K562 (cell line): ENCODE measurements around the gene CIAO2B. TPM values are rescaled to one million over a fixed set of nuclear protein-coding genes. Genes with fewer than 3 reads are reported as not detected.

ENCODE experiments used
- ATAC-seq: fragments of 200-7000 bp; cut with Tn5 transposase; 3 replicates; pipeline ENCODE4 v1.9.1; 2020; ENCODE audit warnings: moderate library complexity
- BruUV-seq: library from RNA; stranded (reverse); fragments of 400-500 nt; replicated peaks from 2 replicates; lab custom pipeline; 2021; lab: Mats Ljungman, UMichigan
- CTCF ChIA-PET: fragments of 300-600 bp; formaldehyde crosslinking; extraction: SDS; loops from one replicate; lab custom pipeline; 2021; ENCODE audit warnings: low intra/inter-chr PET ratio; lab: Yijun Ruan, JAX
- POLR2A ChIA-PET: fragments of 300-600, 350-650 bp; sonication (Branson Sonifier 250); formaldehyde crosslinking; extraction: SDS; loops from one replicate; lab custom pipeline; 2021; ENCODE audit warnings: antibody characterized with exemption, inconsistent platforms; lab: Yijun Ruan, JAX
- DNase-seq, 4 experiments: peaks; one replicate each; pipeline versions ENCODE4 v3.0.0 to v3.0.0-alpha.2; 2011 to 2018; ENCODE audit warnings: low spot score in 3 of 4, mixed read lengths in 3 of 4; ENCODE audit errors: extremely low read depth in 1 of 4
- FAIRE-seq: peaks from 2 replicates; lab custom pipeline; 2011; peaks lifted over from hg19 to GRCh38; lab: Jason Lieb, UNC
- H2AFZ ChIP-seq: 2 replicates; pipeline ENCODE4 v1.6.0; 2011; ENCODE audit warnings: low read depth, low read length, control low read depth, inconsistent platforms
- H3K27ac ChIP-seq: fragments of 200-600 bp; 3 replicates; pipeline ENCODE4 v1.8.0; 2011; ENCODE audit warnings: low read depth, mild to moderate bottlenecking, control low read depth, inconsistent platforms, low read length, moderate library complexity, mixed read lengths; ENCODE audit errors: extremely low read depth
- H3K27me3 ChIP-seq, 2 experiments: fragments of 300-600 bp in 1 of 2; 2 replicates in 1 of 2; 3 replicates in 1 of 2; pipeline versions ENCODE4 v1.6.0 to v1.8.0; 2011; ENCODE audit warnings: inconsistent platforms in 2 of 2, low read length in 2 of 2, mild to moderate bottlenecking in 1 of 2, mixed read lengths in 1 of 2, moderate library complexity in 1 of 2; ENCODE audit not compliant: control insufficient read depth in 2 of 2, insufficient read depth in 2 of 2
- H3K36me3 ChIP-seq: fragments of 300-600 bp; 3 replicates; pipeline ENCODE4 v1.8.0; 2011; ENCODE audit warnings: mild to moderate bottlenecking, low read length, inconsistent platforms; ENCODE audit not compliant: control insufficient read depth, insufficient read depth
- H3K4me1 ChIP-seq, 2 experiments: fragments of 200-600 bp in 1 of 2; replicated peaks in 1 of 2; 2 replicates in 1 of 2; 3 replicates in 1 of 2; pipeline versions ENCODE4 v1.5.1 to v1.8.0; 2011; ENCODE audit warnings: inconsistent platforms in 2 of 2, low read length in 2 of 2, mild to moderate bottlenecking in 1 of 2, mixed read lengths in 1 of 2, moderate library complexity in 1 of 2; ENCODE audit not compliant: control insufficient read depth in 2 of 2, insufficient read depth in 2 of 2
- H3K4me2 ChIP-seq: 2 replicates; pipeline ENCODE4 v1.6.1; 2011; ENCODE audit warnings: low read length, control low read depth, inconsistent platforms, mixed read lengths; ENCODE audit not compliant: insufficient read depth
- H3K4me3 ChIP-seq: fragments of 200-600 bp; sonication (generic), shearing (Covaris generic); 2 replicates; pipeline ENCODE4 v1.5.1; 2016; ENCODE audit warnings: control low read depth, inconsistent platforms
- H3K79me2 ChIP-seq: fragments of 200-600 bp; 3 replicates; pipeline ENCODE4 v1.8.0; 2011; ENCODE audit warnings: low read length, inconsistent platforms; ENCODE audit not compliant: control insufficient read depth, insufficient read depth
- H3K9ac ChIP-seq, 2 experiments: 2 replicates each; pipeline versions ENCODE4 v1.6.0 to v1.6.1; 2011; ENCODE audit warnings: low read depth in 2 of 2, low read length in 2 of 2, control low read depth in 1 of 2, inconsistent platforms in 1 of 2, mild to moderate bottlenecking in 1 of 2, mixed read lengths in 1 of 2; ENCODE audit not compliant: insufficient read depth in 1 of 2
- H3K9me1 ChIP-seq: one replicate; pipeline ENCODE4 v1.6.0; 2011; ENCODE audit warnings: inconsistent platforms, mild to moderate bottlenecking, low read length, moderate library complexity; ENCODE audit not compliant: control insufficient read depth, insufficient read depth
- H3K9me3 ChIP-seq: replicated peaks from 2 replicates; pipeline ENCODE4 v1.5.1; 2011; ENCODE audit warnings: low read depth, low read length, inconsistent platforms; ENCODE audit not compliant: control insufficient read depth, insufficient read depth
- H4K20me1 ChIP-seq: replicated peaks from 2 replicates; pipeline ENCODE4 v1.6.1; 2011; ENCODE audit warnings: low read length, inconsistent platforms, mixed read lengths; ENCODE audit not compliant: control insufficient read depth, insufficient read depth
- BRF1 ChIP-seq: IDR thresholded peaks from 3 replicates; pipeline ENCODE4 v1.6.1; 2011; ENCODE audit warnings: borderline replicate concordance, mild to moderate bottlenecking; ENCODE audit not compliant: insufficient read length; ENCODE audit errors: extremely low read depth
- CBFA2T2 ChIP-seq: fragments of 450-650 bp; conservative IDR thresholded peaks from 2 replicates; pipeline ENCODE4 v1.6.1; 2017; ENCODE audit warnings: mild to moderate bottlenecking
- CBFA2T3 ChIP-seq: fragments of 450-650 bp; IDR thresholded peaks from 2 replicates; pipeline ENCODE4 v1.6.1; 2017
- CHD2 ChIP-seq: IDR thresholded peaks from 2 replicates; pipeline ENCODE4 v1.6.1; 2011; ENCODE audit warnings: low read depth, low read length
- ERF ChIP-seq: fragments of 450-650 bp; formaldehyde crosslinking; IDR thresholded peaks from 2 replicates; pipeline ENCODE4 v1.4.0; 2020; ENCODE audit warnings: mild to moderate bottlenecking, mixed read lengths
- ESRRA ChIP-seq: fragments of 450-650 bp; IDR thresholded peaks from 2 replicates; pipeline ENCODE4 v1.6.1; 2014; ENCODE audit warnings: low read depth, mild to moderate bottlenecking, moderate library complexity, borderline replicate concordance
- ILK ChIP-seq: fragments of 450-650 bp; IDR thresholded peaks from 2 replicates; pipeline ENCODE4 v1.6.1; 2016; ENCODE audit warnings: missing genetic modification characterization, low read depth, mild to moderate bottlenecking, missing compliant biosample characterization, moderate library complexity, borderline replicate concordance
- NCOA2 ChIP-seq, 2 experiments: fragments of 450-650 bp; IDR thresholded peaks; 2 replicates each; pipeline ENCODE4 v1.6.1; 2018; ENCODE audit warnings: mild to moderate bottlenecking in 2 of 2, moderate library complexity in 1 of 2; ENCODE audit not compliant: partially characterized antibody in 2 of 2
- RB1 ChIP-seq: fragments of 450-650 bp; IDR thresholded peaks from 2 replicates; pipeline ENCODE4 v1.6.1; 2017; ENCODE audit warnings: low read depth, mild to moderate bottlenecking
- SIRT6 ChIP-seq: IDR thresholded peaks from one replicate; pipeline ENCODE4 v1.6.1; 2012; ENCODE audit warnings: low read depth, mild to moderate bottlenecking, control low read depth, inconsistent platforms, low read length, moderate library complexity
- XRCC4 ChIP-seq: IDR thresholded peaks from one replicate; pipeline ENCODE4 v1.6.1; 2011; ENCODE audit not compliant: insufficient read depth, insufficient read length; ENCODE audit errors: extremely low read depth
- ZKSCAN1 ChIP-seq: fragments of 150-350 bp; IDR thresholded peaks from 2 replicates; pipeline ENCODE4 v1.6.1; 2016; ENCODE audit warnings: low read depth, low read length
- ZNF212 ChIP-seq: fragments of 450-650 bp; formaldehyde crosslinking; IDR thresholded peaks from 2 replicates; pipeline ENCODE4 v1.4.0; 2020; ENCODE audit warnings: mild to moderate bottlenecking
- ZNF24 ChIP-seq: fragments of 450-650 bp; IDR thresholded peaks from 2 replicates; pipeline ENCODE4 v1.6.1; 2016
- WGBS: fragments of 100-300 bp; shearing (Covaris generic); methylation state at CpG from one replicate; pipeline ENCODE4 v1.1.6; 2016; ENCODE audit warnings: low coverage, mixed read lengths; ENCODE audit not compliant: insufficient coverage; ENCODE audit errors: missing lambda C conversion rate; 5-methylcytosine and 5-hydroxymethylcytosine counted together
- in situ Hi-C: fragments of 300-500 bp; cut with MboI; formaldehyde crosslinking; loops from 4 replicates; pipeline ENCODE4 v1.15.0; 2018; ENCODE audit warnings: inconsistent platforms, mixed read lengths
- intact Hi-C: fragments of 100-400 bp; cut with micrococcal nuclease; formaldehyde crosslinking; loops from 2 replicates; pipeline ENCODE4 v1.14.2; 2022
- polyA plus RNA-seq, 8 experiments: library from polyadenylated mRNA; depleted of rRNA in 4 of 8; stranded (reverse) in 5 of 8; unstranded in 3 of 8; fragments of >200 nt; fragmentation: Nextera tagmentation in 2 of 8; fragmentation: Illumina TruSeq in 1 of 8; extraction: Ambion mirVana in 2 of 8; extraction: Trizol in 1 of 8; gene quantifications; 2 replicates each; pipeline versions ENCODE4 v1.2.1 to v1.2.3, GENCODE V29; 2011 to 2014; ENCODE audit warnings: inconsistent platforms in 1 of 8, missing spikeins in 1 of 8
- total RNA-seq, 7 experiments: library from RNA; depleted of rRNA in 6 of 7; stranded (reverse); fragments of >200 nt in 6 of 7; fragmentation: Illumina TruSeq in 2 of 7; extraction: Trizol in 2 of 7; gene quantifications; 2 replicates each; pipeline versions ENCODE4 v1.2.1 to v1.2.3, GENCODE V29; 2011 to 2021; ENCODE audit warnings: low replicate concordance in 1 of 7
- TF ChIP-seq, protein P1 (sequence below): fragments of 250-450 bp; sonication (Bioruptor Pico); IDR thresholded peaks from 2 replicates; pipeline ENCODE4 v1.8.0; 2021; ENCODE audit warnings: moderate library complexity, mild to moderate bottlenecking, inconsistent platforms

CIAO2B gene
- total and polyA plus RNA-seq, 9 of the 15 experiments (the other 6 are each of a cell fraction or from before 2014, with no cell fraction given) = 86.8 to 182 (median 113) TPM

DNA sequence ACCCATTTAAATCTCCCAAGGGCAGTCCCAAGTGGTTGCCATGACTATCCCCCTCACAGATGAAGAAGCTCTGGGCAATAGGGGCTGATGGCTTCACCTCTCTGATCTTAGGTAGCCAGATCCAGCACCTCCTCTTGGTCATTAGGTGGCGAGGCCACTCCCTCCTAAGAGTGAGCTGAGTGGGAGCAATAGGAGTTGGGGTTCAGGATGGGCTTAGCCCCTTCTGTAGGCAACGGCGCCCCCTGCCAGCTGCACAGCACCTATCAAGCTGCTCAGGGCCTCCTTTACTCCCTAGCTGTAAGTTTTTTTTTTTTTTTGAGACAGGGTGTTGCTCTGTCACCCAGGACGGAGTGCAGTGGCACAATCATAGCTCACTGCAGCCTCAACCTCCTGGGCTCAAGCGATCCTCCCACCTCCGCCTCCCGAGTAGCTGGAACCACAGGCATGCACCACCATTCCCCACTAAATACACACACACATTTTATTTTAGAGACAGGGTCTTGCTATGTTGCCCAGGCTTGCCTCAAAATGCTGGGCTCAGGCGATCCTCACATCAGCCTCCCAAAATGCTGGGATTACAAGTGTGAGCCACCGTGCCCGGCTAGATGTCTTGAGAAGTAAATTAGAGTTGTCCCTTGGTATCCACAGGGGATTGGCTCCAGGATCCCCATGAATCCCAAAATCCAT, 5.4 kb downstream of the CIAO2B start (continued):
- TF ChIP-seq NCOA2 (IDR thresholded peaks at IDR 0.05; ENCODE audit: partially characterized antibody in 2 of 2) (no peak), CHD2 (no peak), XRCC4 (no peak), ESRRA (no peak), ZNF212 (no peak), ILK (tag) (no peak), SIRT6 (no peak)
- TF ChIP-seq, protein P1, sequence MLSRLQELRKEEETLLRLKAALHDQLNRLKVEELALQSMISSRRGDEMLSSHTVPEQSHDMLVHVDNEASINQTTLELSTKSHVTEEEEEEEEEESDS (CRISPR knock-in tag) = no peak

DNA sequence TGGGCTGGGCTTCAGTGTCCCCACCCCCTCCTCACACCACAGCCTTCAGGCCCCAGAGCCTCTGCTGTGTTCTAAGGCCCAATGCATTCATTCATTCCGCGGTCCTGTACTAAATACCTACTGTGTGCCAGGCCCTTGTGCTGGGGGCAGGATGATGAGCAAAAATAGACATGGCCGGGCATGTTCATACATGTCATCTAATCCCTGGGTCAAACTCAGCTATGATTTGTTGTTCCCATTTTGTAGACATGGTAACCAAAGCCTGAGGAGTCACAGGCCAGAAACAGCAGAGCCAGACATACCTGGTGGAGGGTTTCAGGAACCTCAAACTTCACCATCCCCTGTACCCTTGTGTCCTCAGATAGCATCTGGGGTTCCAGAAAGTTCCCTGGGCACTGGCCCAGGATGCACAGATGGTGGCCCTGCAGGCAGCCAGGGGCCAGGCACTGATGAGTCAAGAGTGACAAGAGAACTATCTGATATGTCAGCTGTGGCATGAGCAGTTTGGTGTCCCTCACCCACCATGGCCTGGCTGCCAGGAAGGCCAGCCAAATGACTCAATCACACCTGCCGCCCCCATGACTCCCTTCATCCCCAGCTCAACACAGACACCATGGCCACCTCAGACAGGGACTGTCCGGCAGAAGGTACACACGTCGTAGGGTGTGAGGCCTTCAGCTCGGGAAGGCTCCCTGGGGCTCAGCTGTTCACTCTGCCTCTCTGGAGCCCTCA, 6.1 kb downstream of the CIAO2B start:
- ATAC-seq (no peak), FAIRE-seq (no peak), DNase-seq (no peak)
- Histone ChIP-seq H3K4me3 (no peak overlapping the region), H3K9me3 (no peaks in the 10 kb centered on the region), H3K9me1 (no peaks in the 10 kb centered on the region), H3K4me2 (no peak overlapping the region), H3K4me1 (peaks cover 8 to 32% of the 10 kb centered on the region in 2 experiments; a peak in 4 of 5 replicates), H3K79me2 (peaks cover 6% of the 10 kb centered on the region; the same call in 2 of the 3 replicates), H3K27ac (no peak overlapping the region), H3K27me3 (peaks cover 4 to 25% of the 10 kb centered on the region in 2 experiments; a peak in 2 of 5 replicates), H4K20me1 (no peaks in the 10 kb centered on the region), H2AFZ (no peak overlapping the region), H3K36me3 (peaks cover 17% of the 10 kb centered on the region; the same call in 2 of the 3 replicates), H3K9ac (peak overlapping the region in 1 of 2 experiments; percentile 49; a peak in 2 of 4 replicates)
- intact Hi-C loops = loop anchor here (1.0 to 5.0 kb wide), 2 partner anchors 33 to 521 kb away; no protein-coding TSS in a partner anchor
- no TSS peak for BruUV-seq
- 58% methylated on average over 8 of the region's 8 CpGs for WGBS
- in situ Hi-C loops = no loop called here
- ChIA-PET CTCF (interaction anchor here (1.0 to 3.6 kb wide), 2 partner anchors 32 to 319 kb away, joined by 3 to 41 read pairs; no protein-coding TSS in a partner anchor), POLR2A (interaction anchor here (0.9 to 3.0 kb wide), 8 partner anchors 10 to 33 kb away, joined by 3 to 15 read pairs (median 4); no protein-coding TSS in a partner anchor)
- peak; percentile 58; the same call in 1 of the 2 replicates for TF ChIP-seq ZKSCAN1
- no peak for TF ChIP-seq ZNF24
- peak; percentile 40; the same call in 1 of the 2 replicates for TF ChIP-seq CBFA2T3
- TF ChIP-seq CBFA2T2 = peak; percentile 21; the same call in 1 of the 2 replicates
- TF ChIP-seq RB1 = no peak
- no peak for TF ChIP-seq ERF (CRISPR knock-in tag)
- no peak for TF ChIP-seq BRF1
